Activated CD8-positive, alpha-beta T cell treated with anti-CD3 and anti-CD28 coated beads, Interleukin-2, amount 10 ng/mL, durations not matched to agents 7 days and 5 days (primary cell): Measurements from ENCODE around the gene RNF149. TPM values are rescaled to one million over a fixed set of nuclear protein-coding genes. Genes with fewer than 3 reads are reported as not detected.
"Not testable (repeated sequence)": the region's sequence is repeated elsewhere in the genome, so short reads cannot be mapped to it uniquely, and the experiment has no call there.

Source experiments
- ATAC-seq: fragments of 150-1000 bp; cut with Tn5 transposase; one replicate; pipeline ENCODE4 v1.10.0; 2021; ENCODE audit warnings: moderate library complexity
- CTCF ChIA-PET: fragments of 350-600 bp; sonication (Branson Sonifier 250); formaldehyde crosslinking; loops from one replicate; lab custom pipeline; 2021; ENCODE audit warnings: antibody characterized with exemption; lab: Charles Lee
- POLR2A ChIA-PET: fragments of 350-600 bp; sonication (Branson Sonifier 250); formaldehyde crosslinking; loops from one replicate; lab custom pipeline; 2021; ENCODE audit warnings: antibody characterized with exemption; lab: Charles Lee
- DNase-seq: peaks from one replicate; pipeline ENCODE4 v3.0.0-alpha.2; 2020
- H3K27ac Mint-ChIP-seq: one replicate; pipeline ENCODE4 v1.8.0; 2021; ENCODE audit warnings: mild to moderate bottlenecking, mixed read lengths
- H3K27me3 Mint-ChIP-seq: one replicate; pipeline ENCODE4 v1.8.0; 2021; ENCODE audit warnings: low read depth, mixed read lengths
- H3K36me3 Mint-ChIP-seq: one replicate; pipeline ENCODE4 v1.8.0; 2021; ENCODE audit warnings: low read depth, mixed read lengths
- H3K4me1 Mint-ChIP-seq: one replicate; pipeline ENCODE4 v1.8.0; 2021; ENCODE audit warnings: low read depth, mixed read lengths
- H3K4me3 Mint-ChIP-seq: one replicate; pipeline ENCODE4 v1.8.0; 2021; ENCODE audit warnings: mild to moderate bottlenecking, mixed read lengths
- H3K9me3 Mint-ChIP-seq: one replicate; pipeline ENCODE4 v1.8.0; 2022; ENCODE audit warnings: mixed read lengths; ENCODE audit not compliant: insufficient read depth
- total RNA-seq, 2 experiments: library from RNA; stranded (reverse); gene quantifications; one replicate each; pipeline ENCODE4 v1.2.3, GENCODE V29; 2021

The RNF149 gene
- total RNA-seq, 2 experiments from 2014 or later: 64.2 to 71.5 TPM

- Mint-ChIP-seq H3K27ac (peak overlapping the region; percentile 85), H3K9me3 (no peaks in the 10 kb centered on the region), H3K36me3 (no peaks in the 10 kb centered on the region), H3K4me1 (peaks cover 11% of the 10 kb centered on the region), H3K4me3 (peak overlapping the region; percentile 15), H3K27me3 (no peaks in the 10 kb centered on the region)
- ATAC-seq (peak; percentile 10), DNase-seq (peak; percentile 52)
- ChIA-PET POLR2A (interaction anchor here (0.6 to 3.6 kb wide), 5 partner anchors 19 to 371 kb away, joined by 3 to 30 read pairs (median 3); partner anchors contain the start of gene RNF149), CTCF (interaction anchor here (4.1 kb wide), 1 partner anchor 11 kb away, joined by 50 read pairs; no protein-coding TSS in a partner anchor)
Observed at GRCh38 chr2:101330253-101330933, 21.9 kb upstream of the RNF149 start.

- H3K4me3 Mint-ChIP-seq: no peak overlapping the region
Observed at GRCh38 chr2:101329026-101329425, 20.5 kb upstream of the RNF149 start.

DNA sequence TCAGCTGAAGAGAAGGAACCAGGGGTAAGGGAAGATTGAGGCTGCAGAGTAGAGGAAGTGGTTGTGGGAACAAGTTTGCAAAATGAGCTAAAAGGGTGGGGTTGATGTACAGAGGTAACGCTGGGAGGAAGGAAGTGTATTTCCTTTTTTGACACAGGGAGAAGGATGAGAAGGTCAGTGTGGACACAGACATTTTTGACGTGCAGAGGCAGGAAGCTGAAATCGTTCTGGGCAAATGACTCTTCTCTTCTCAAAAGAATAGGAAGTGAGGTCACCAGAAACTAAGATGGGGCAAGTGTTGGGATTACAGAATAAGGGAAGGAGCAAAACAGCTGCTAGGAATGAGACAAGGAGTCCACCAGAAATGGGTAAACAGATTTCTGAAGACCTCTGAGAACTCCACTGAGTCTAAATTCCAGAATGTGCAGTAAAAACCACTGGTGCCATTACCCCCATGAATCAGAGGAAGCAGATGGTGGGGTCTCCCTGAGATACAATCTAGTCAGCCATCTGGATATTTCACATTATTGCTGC, 20.0 kb upstream of the RNF149 start:
- Mint-ChIP-seq H3K27ac (no peak overlapping the region), H3K9me3 (no peaks in the 10 kb centered on the region), H3K27me3 (no peaks in the 10 kb centered on the region), H3K4me1 (peaks cover 7% of the 10 kb centered on the region), H3K36me3 (no peaks in the 10 kb centered on the region), H3K4me3 (no peak overlapping the region)
- ATAC-seq (peak; percentile 87), DNase-seq (peak; percentile 75)
- ChIA-PET POLR2A (interaction anchor here (0.5 to 3.6 kb wide), 9 partner anchors 10 to 190 kb away, joined by 3 to 30 read pairs (median 4); partner anchors contain the start of genes CNOT11 and RNF149), CTCF (interaction anchor here (1.0 to 4.1 kb wide), 5 partner anchors 11 to 59 kb away, joined by 3 to 50 read pairs (median 4); partner anchors contain the start of gene CREG2)

More at GRCh38 chr2:101329026-101329425, 20.5 kb upstream of the RNF149 start:
- Mint-ChIP-seq H3K27me3 (no peaks in the 10 kb centered on the region), H3K4me1 (peaks cover 11% of the 10 kb centered on the region), H3K36me3 (no peaks in the 10 kb centered on the region), H3K27ac (no peak overlapping the region), H3K9me3 (no peaks in the 10 kb centered on the region)
- POLR2A ChIA-PET: interaction anchor here (0.5 to 3.6 kb wide), 7 partner anchors 9 to 190 kb away, joined by 3 to 30 read pairs (median 4); partner anchors contain the start of gene RNF149
- DNase-seq (no peak), ATAC-seq (peak; percentile 28)
- CTCF ChIA-PET: interaction anchor here (0.7 to 4.1 kb wide), 6 partner anchors 12 to 58 kb away, joined by 3 to 50 read pairs (median 4); partner anchors contain the start of genes CREG2 and RNF149

- ATAC-seq: peak; percentile 65
- Mint-ChIP-seq H3K4me1 (peaks cover 6% of the 10 kb centered on the region), H3K36me3 (no peaks in the 10 kb centered on the region)
Observed at GRCh38 chr2:101327863-101328394, 19.4 kb upstream of the RNF149 start.

GRCh38 chr2:101325425-101325824, 16.9 kb upstream of the RNF149 start:
- H3K4me1 Mint-ChIP-seq: peaks cover 3% of the 10 kb centered on the region
- no peaks in the 10 kb centered on the region for H3K9me3 Mint-ChIP-seq
- ATAC-seq: no peak
- H3K4me3 Mint-ChIP-seq: no peak overlapping the region
- POLR2A ChIA-PET: no interaction called here
- H3K27ac Mint-ChIP-seq: no peak overlapping the region
- no peak for DNase-seq
- CTCF ChIA-PET: interaction anchor here (1.0 kb wide), 2 partner anchors 9 to 17 kb away, joined by 3 read pairs; partner anchors contain the start of gene RNF149
- H3K36me3 Mint-ChIP-seq: no peaks in the 10 kb centered on the region
- H3K27me3 Mint-ChIP-seq: peaks cover 2% of the 10 kb centered on the region

More at GRCh38 chr2:101327863-101328394, 19.4 kb upstream of the RNF149 start:
- no peak overlapping the region for H3K27ac Mint-ChIP-seq
- no peaks in the 10 kb centered on the region for H3K9me3 Mint-ChIP-seq
- H3K27me3 Mint-ChIP-seq: no peaks in the 10 kb centered on the region
- ChIA-PET CTCF (interaction anchor here (1.0 to 4.1 kb wide), 7 partner anchors 9 to 76 kb away, joined by 3 to 50 read pairs (median 4); partner anchors contain the start of gene CREG2), POLR2A (interaction anchor here (0.6 to 3.6 kb wide), 6 partner anchors 19 to 76 kb away, joined by 3 to 30 read pairs (median 7); partner anchors contain the start of genes CNOT11 and RNF149)
- no peak overlapping the region for H3K4me3 Mint-ChIP-seq
- DNase-seq: no peak

DNA sequence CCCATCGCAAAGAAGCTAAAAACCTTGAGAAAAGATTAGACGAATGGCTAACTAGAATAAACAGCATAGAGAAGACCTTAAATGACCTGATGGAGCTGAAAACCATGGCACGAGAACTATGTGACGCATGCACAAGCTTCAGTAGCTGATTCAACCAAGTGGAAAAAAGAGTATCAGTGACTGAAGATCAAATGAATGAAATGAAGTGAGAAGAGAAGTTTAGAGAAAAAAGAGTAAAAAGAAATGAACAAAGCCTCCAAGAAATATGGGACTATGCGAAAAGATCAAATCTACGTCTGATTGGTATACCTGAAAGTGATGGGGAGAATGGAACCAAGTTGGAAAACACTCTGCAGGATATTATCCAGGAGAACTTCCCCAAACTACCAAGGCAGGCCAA, 8.1 kb upstream of the RNF149 start:
- peaks cover 13% of the 10 kb centered on the region for H3K27me3 Mint-ChIP-seq
- ATAC-seq, DNase-seq, H3K36me3 Mint-ChIP-seq, H3K4me3 Mint-ChIP-seq, H3K27ac Mint-ChIP-seq, POLR2A ChIA-PET, H3K9me3 Mint-ChIP-seq: not testable (repeated sequence)
- CTCF ChIA-PET: interaction anchor here (1.4 kb wide), 1 partner anchor 9 kb away, joined by 3 read pairs; no protein-coding TSS in a partner anchor
- peaks cover 25% of the 10 kb centered on the region for H3K4me1 Mint-ChIP-seq

- ChIA-PET POLR2A (interaction anchor here (1.1 to 1.2 kb wide), 2 partner anchors 19 to 58 kb away, joined by 3 to 4 read pairs; partner anchors contain the start of gene CNOT11), CTCF (interaction anchor here (1.0 to 3.3 kb wide), 5 partner anchors 22 to 71 kb away, joined by 3 to 10 read pairs (median 4); no protein-coding TSS in a partner anchor)
- Mint-ChIP-seq H3K36me3 (peaks cover 11% of the 10 kb centered on the region), H3K27me3 (peaks cover 2% of the 10 kb centered on the region), H3K9me3 (no peaks in the 10 kb centered on the region), H3K4me3 (peak overlapping the region; percentile 12), H3K27ac (peak overlapping the region; percentile 75), H3K4me1 (peaks cover 52% of the 10 kb centered on the region)
- DNase-seq: no peak
- no peak for ATAC-seq
Observed at GRCh38 chr2:101311696-101312017, 3.2 kb upstream of the RNF149 start.

DNA sequence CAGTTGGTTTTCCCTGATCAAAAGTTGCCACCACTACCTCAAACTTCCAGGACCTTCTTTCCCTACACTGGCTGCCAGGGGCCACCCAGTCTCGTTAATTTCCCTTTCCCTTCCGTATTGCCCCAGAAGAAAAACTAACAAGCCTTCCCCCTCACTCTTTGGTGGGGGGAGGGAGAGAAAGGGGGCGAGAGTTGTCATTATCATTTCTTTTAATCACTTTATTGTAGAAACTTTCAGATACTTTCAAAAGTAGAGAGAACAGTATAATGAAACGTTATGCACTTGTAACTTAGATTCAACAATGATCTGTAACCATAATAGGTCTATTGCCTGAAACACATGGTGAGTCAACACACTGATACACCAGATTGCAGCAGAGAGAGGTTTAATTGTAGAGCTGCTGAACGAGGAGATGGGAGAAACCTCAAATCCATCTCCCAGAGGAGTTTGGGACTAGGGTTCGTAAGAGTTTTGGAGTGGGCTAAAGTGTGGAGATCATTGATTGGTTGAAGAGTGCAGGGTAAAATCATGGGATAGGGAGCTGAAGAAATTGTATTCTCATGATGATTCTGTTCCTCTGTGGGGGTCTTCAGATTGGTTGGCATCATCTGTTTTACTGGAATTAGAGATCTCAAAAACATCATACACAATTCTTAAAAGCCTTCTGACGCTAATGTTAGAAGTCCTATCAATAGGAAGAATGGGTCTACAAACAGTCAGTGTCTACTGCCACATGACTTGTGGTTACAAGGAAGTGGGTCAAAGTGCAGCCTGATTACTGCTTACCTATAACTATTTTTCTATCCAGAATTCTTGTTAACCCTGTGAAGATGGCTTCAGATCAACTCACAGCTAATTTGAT, 2.6 kb upstream of the RNF149 start:
- no peaks in the 10 kb centered on the region for H3K9me3 Mint-ChIP-seq
- H3K36me3 Mint-ChIP-seq: peaks cover 16% of the 10 kb centered on the region
- DNase-seq (no peak), ATAC-seq (no peak)
- H3K4me1 Mint-ChIP-seq: peaks cover 52% of the 10 kb centered on the region
- H3K4me3 Mint-ChIP-seq: peak overlapping the region; percentile 12
- POLR2A ChIA-PET: interaction anchor here (1.1 to 1.4 kb wide), 3 partner anchors 20 to 58 kb away, joined by 3 to 4 read pairs (median 4); partner anchors contain the start of gene CNOT11
- peak overlapping the region; percentile 75 for H3K27ac Mint-ChIP-seq
- H3K27me3 Mint-ChIP-seq: no peaks in the 10 kb centered on the region
- CTCF ChIA-PET: interaction anchor here (0.9 to 3.3 kb wide), 8 partner anchors 22 to 389 kb away, joined by 3 to 10 read pairs (median 4); no protein-coding TSS in a partner anchor

DNA sequence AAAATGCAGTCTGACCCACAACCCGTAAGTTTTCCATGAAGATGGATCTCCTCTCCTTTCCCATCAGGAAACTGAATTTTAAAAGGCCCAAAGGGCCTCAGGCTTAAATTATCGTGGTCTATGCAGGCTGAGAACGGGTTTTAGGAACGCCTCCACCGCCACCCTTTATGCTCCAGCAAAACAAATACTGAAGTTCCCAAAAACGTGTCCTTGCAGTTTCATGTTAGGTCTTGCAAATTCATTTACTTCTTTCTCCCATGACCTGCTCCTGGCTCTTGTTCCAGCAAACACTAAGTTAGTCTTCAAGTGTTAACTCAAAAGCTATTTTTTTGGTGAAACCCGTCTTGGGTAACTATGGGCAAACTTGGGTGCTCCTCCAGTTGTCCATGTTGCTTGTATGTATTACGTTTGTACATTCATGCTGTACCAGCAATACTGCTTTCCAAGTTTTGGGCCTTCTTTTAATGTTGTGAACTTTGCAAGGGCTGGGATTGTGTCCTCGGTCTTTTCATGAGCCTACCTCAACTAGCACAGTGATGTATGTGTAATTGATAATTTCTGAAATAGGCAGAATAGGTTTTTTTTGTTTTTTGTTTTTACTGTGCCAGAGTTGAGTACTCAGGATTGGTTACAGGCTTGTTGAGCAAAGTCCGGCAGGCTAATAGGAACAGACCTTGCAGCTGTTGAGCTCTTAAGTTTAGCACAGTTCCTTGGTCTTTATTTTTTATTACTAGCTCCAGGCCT, 1.8 kb upstream of the RNF149 start:
- ATAC-seq (no peak), DNase-seq (no peak)
- H3K9me3 Mint-ChIP-seq: no peaks in the 10 kb centered on the region
- no peaks in the 10 kb centered on the region for H3K27me3 Mint-ChIP-seq
- H3K27ac Mint-ChIP-seq: no peak overlapping the region
- ChIA-PET POLR2A (interaction anchor here (1.4 kb wide), 1 partner anchor 29 kb away, joined by 4 read pairs; no protein-coding TSS in a partner anchor), CTCF (interaction anchor here (0.9 to 3.3 kb wide), 5 partner anchors 23 to 390 kb away, joined by 3 to 10 read pairs (median 3); no protein-coding TSS in a partner anchor)
- H3K4me3 Mint-ChIP-seq: no peak overlapping the region
- peaks cover 24% of the 10 kb centered on the region for H3K36me3 Mint-ChIP-seq
- peaks cover 55% of the 10 kb centered on the region for H3K4me1 Mint-ChIP-seq

DNA sequence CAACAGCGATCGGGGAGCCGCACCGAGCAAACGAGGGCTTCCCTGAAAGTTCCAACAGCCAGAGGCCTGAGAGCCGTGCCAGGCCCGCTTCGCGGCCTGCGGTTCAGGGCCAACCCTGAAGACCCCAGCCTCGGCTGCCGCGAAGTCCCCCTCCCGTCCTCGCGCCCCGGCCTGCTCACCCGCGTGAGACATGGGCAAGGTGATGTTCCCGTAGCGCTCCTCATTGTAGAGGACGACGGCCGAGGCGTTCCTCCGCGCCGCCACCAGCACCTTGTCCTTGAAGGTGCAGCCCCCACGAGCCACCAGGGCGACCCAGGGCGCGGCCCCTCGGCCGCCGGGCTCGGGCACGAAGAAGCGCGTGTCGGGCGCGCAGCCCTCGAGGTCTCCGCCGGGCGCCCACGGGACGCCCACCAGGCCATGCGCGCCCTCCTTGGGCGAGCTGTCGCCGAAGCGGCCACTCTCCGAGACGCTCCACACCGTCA, 510 bp downstream of the RNF149 start:
- Mint-ChIP-seq H3K27ac (peak overlapping the region; percentile 94), H3K36me3 (peaks cover 38% of the 10 kb centered on the region), H3K4me3 (peak overlapping the region; percentile 93), H3K9me3 (no peaks in the 10 kb centered on the region), H3K4me1 (peaks cover 70% of the 10 kb centered on the region), H3K27me3 (no peaks in the 10 kb centered on the region)
- CTCF ChIA-PET: interaction anchor here (0.7 to 1.3 kb wide), 6 partner anchors 18 to 56 kb away, joined by 3 to 12 read pairs (median 3); no protein-coding TSS in a partner anchor
- peak; percentile 41 for DNase-seq
- POLR2A ChIA-PET: interaction anchor here (1.0 to 1.8 kb wide), 10 partner anchors 9 to 389 kb away, joined by 3 to 30 read pairs (median 5); partner anchors contain the start of gene MAP4K4
- peak; percentile 24 for ATAC-seq
